ENCODE data around the gene TBX3.
A peak's percentile ranks its signal among the peaks of the same experiment; 100 is the strongest.

TBX3 gene

DNA sequence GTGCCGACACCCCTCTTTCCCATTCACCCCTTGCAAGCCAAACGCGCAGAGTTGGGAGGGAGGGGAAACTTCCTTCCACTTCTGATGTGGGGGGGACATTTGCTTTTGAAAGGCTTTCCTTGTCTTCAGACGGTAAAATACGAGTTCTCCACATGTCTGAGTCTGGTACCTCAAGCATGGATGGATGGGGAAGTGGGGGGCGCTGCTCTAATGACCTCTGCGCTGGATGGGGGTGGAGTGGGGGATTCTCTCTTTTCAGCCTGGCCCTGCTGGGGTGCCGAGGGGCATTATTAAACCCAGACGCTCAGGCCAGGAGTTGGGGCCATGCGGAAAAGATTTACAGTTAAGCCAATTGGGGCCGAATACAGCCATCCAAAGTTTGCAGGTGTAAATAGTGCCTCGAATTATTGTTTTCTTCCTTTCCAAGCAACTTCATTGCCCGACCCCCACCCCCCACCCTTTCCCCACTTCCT, 9.1 kb upstream of the TBX3 start:
- peak overlapping the region; percentile 100 for H3K4ac ChIP-seq (ENCODE audit: low read depth, low read length)
- H3K4me3 ChIP-seq (ENCODE audit: low read depth, low read length): peak overlapping the region; percentile 71
- no peaks in the 10 kb centered on the region for H3K9me3 ChIP-seq (ENCODE audit: insufficient read depth, low read depth, low read length)
- peak overlapping the region; percentile 99 for H4K8ac ChIP-seq (ENCODE audit: low read depth, low read length)
- H4K91ac ChIP-seq (ENCODE audit: low read depth, low read length): peak overlapping the region; percentile 100
- peak overlapping the region; percentile 81 for H3K9ac ChIP-seq (ENCODE audit: low read length)
- peak overlapping the region; percentile 42 for H2AK5ac ChIP-seq (ENCODE audit: low read length)
- H2AFZ ChIP-seq (ENCODE audit: insufficient read depth, low read length, poor library complexity): peak overlapping the region; percentile 15
- peak overlapping the region; percentile 94 for H2BK12ac ChIP-seq (ENCODE audit: low read length)
- H3K27ac ChIP-seq (ENCODE audit: low read depth, low read length): peak overlapping the region; percentile 86
- peak overlapping the region; percentile 100 for H2BK120ac ChIP-seq (ENCODE audit: insufficient read depth, low read length, poor library complexity)
- peak overlapping the region; percentile 100 for H3K18ac ChIP-seq (ENCODE audit: low read length)
- peak overlapping the region; percentile 99 for H3K14ac ChIP-seq (ENCODE audit: low read length)
- H3K79me2 ChIP-seq (ENCODE audit: control insufficient read depth, insufficient read depth, low read length, poor library complexity): peaks cover 54% of the 10 kb centered on the region
- H3K23ac ChIP-seq (ENCODE audit: low read length): no peak overlapping the region
- H3K79me1 ChIP-seq (ENCODE audit: low read length): peaks cover 81% of the 10 kb centered on the region
- no peak for DNase-seq
- peak overlapping the region; percentile 63 for H3K4me2 ChIP-seq (ENCODE audit: low read length)
- H3K36me3 ChIP-seq (ENCODE audit: control insufficient read depth in 1 of 2, insufficient read depth in 2 of 2, low read length in 2 of 2): no peaks in the 10 kb centered on the region
- no peaks in the 10 kb centered on the region for H3K27me3 ChIP-seq (ENCODE audit: insufficient read depth, low read length)
- peaks cover 33 to 43% of the 10 kb centered on the region in 2 experiments for H3K4me1 ChIP-seq (ENCODE audit: control insufficient read depth in 1 of 2, insufficient read depth in 2 of 2, low read length in 2 of 2)
- H4K12ac ChIP-seq (ENCODE audit: low read depth, low read length): peak overlapping the region; percentile 43
- H2BK5ac ChIP-seq (ENCODE audit: low read depth, low read length, poor library complexity): peak overlapping the region; percentile 100
- no CpG with 5 or more reads among the region's 13 CpGs for WGBS (ENCODE audit: extremely low coverage, insufficient coverage, insufficient read length)

GRCh38 chr12:114692186-114693058, 8.4 kb upstream of the TBX3 start:
- H4K8ac ChIP-seq (ENCODE audit: low read depth, low read length): peak overlapping the region; percentile 99
- H3K4ac ChIP-seq (ENCODE audit: low read depth, low read length): peak overlapping the region; percentile 100

GRCh38 chr12:114691763-114692185, 7.8 kb upstream of the TBX3 start:
- H3K4me1 ChIP-seq (ENCODE audit: control insufficient read depth in 1 of 2, insufficient read depth in 2 of 2, low read length in 2 of 2): peaks cover 40 to 47% of the 10 kb centered on the region in 2 experiments
- no peaks in the 10 kb centered on the region for H3K9me3 ChIP-seq (ENCODE audit: insufficient read depth, low read depth, low read length)
- peaks cover 54% of the 10 kb centered on the region for H3K79me2 ChIP-seq (ENCODE audit: control insufficient read depth, insufficient read depth, low read length, poor library complexity)
- peak overlapping the region; percentile 99 for H4K8ac ChIP-seq (ENCODE audit: low read depth, low read length)
- peak overlapping the region; percentile 100 for H3K18ac ChIP-seq (ENCODE audit: low read length)
- DNase-seq: peak in 1 of 2 donors; percentile 44
- H4K91ac ChIP-seq (ENCODE audit: low read depth, low read length): peak overlapping the region; percentile 100
- H2AK5ac ChIP-seq (ENCODE audit: low read length): peak overlapping the region; percentile 98
- peak overlapping the region; percentile 100 for H3K4ac ChIP-seq (ENCODE audit: low read depth, low read length)
- peak overlapping the region; percentile 98 for H2BK12ac ChIP-seq (ENCODE audit: low read length)
- WGBS (ENCODE audit: extremely low coverage, insufficient coverage, insufficient read length): no CpG with 5 or more reads among the region's 18 CpGs
- H3K79me1 ChIP-seq (ENCODE audit: low read length): peaks cover 80% of the 10 kb centered on the region
- peak overlapping the region; percentile 90 for H4K12ac ChIP-seq (ENCODE audit: low read depth, low read length)
- peak overlapping the region; percentile 71 for H3K4me3 ChIP-seq (ENCODE audit: low read depth, low read length)
- H3K27ac ChIP-seq (ENCODE audit: low read depth, low read length): peak overlapping the region; percentile 86
- peak overlapping the region; percentile 22 for H3K9ac ChIP-seq (ENCODE audit: low read length)
- peak overlapping the region; percentile 99 for H3K14ac ChIP-seq (ENCODE audit: low read length)
- H3K36me3 ChIP-seq (ENCODE audit: control insufficient read depth in 1 of 2, insufficient read depth in 2 of 2, low read length in 2 of 2): no peaks in the 10 kb centered on the region
- H2BK5ac ChIP-seq (ENCODE audit: low read depth, low read length, poor library complexity): peak overlapping the region; percentile 100
- no peaks in the 10 kb centered on the region for H3K27me3 ChIP-seq (ENCODE audit: insufficient read depth, low read length)
- no peak overlapping the region for H3K23ac ChIP-seq (ENCODE audit: low read length)
- H2AFZ ChIP-seq (ENCODE audit: insufficient read depth, low read length, poor library complexity): peak overlapping the region; percentile 95
- H2BK120ac ChIP-seq (ENCODE audit: insufficient read depth, low read length, poor library complexity): peak overlapping the region; percentile 100
- peak overlapping the region; percentile 63 for H3K4me2 ChIP-seq (ENCODE audit: low read length)

More at GRCh38 chr12:114692186-114693058, 8.4 kb upstream of the TBX3 start:
- peak overlapping the region; percentile 98 for H2BK12ac ChIP-seq (ENCODE audit: low read length)
- no CpG with 5 or more reads among the region's 62 CpGs for WGBS (ENCODE audit: extremely low coverage, insufficient coverage, insufficient read length)
- DNase-seq: no peak
- no peaks in the 10 kb centered on the region for H3K36me3 ChIP-seq (ENCODE audit: control insufficient read depth in 1 of 2, insufficient read depth in 2 of 2, low read length in 2 of 2)
- no peak overlapping the region for H3K23ac ChIP-seq (ENCODE audit: low read length)
- H2BK120ac ChIP-seq (ENCODE audit: insufficient read depth, low read length, poor library complexity): peak overlapping the region; percentile 100
- no peaks in the 10 kb centered on the region for H3K27me3 ChIP-seq (ENCODE audit: insufficient read depth, low read length)
- H3K4me1 ChIP-seq (ENCODE audit: control insufficient read depth in 1 of 2, insufficient read depth in 2 of 2, low read length in 2 of 2): peaks cover 38 to 48% of the 10 kb centered on the region in 2 experiments
- peak overlapping the region; percentile 100 for H2BK5ac ChIP-seq (ENCODE audit: low read depth, low read length, poor library complexity)
- peak overlapping the region; percentile 98 for H2AK5ac ChIP-seq (ENCODE audit: low read length)
- peaks cover 54% of the 10 kb centered on the region for H3K79me2 ChIP-seq (ENCODE audit: control insufficient read depth, insufficient read depth, low read length, poor library complexity)
- H4K12ac ChIP-seq (ENCODE audit: low read depth, low read length): peak overlapping the region; percentile 90
- peak overlapping the region; percentile 95 for H2AFZ ChIP-seq (ENCODE audit: insufficient read depth, low read length, poor library complexity)
- peak overlapping the region; percentile 81 for H3K9ac ChIP-seq (ENCODE audit: low read length)
- peak overlapping the region; percentile 63 for H3K4me2 ChIP-seq (ENCODE audit: low read length)
- peak overlapping the region; percentile 71 for H3K4me3 ChIP-seq (ENCODE audit: low read depth, low read length)
- H3K27ac ChIP-seq (ENCODE audit: low read depth, low read length): peak overlapping the region; percentile 86
- peaks cover 80% of the 10 kb centered on the region for H3K79me1 ChIP-seq (ENCODE audit: low read length)
- H3K14ac ChIP-seq (ENCODE audit: low read length): peak overlapping the region; percentile 99
- no peaks in the 10 kb centered on the region for H3K9me3 ChIP-seq (ENCODE audit: insufficient read depth, low read depth, low read length)
- peak overlapping the region; percentile 100 for H3K18ac ChIP-seq (ENCODE audit: low read length)
- H4K91ac ChIP-seq (ENCODE audit: low read depth, low read length): peak overlapping the region; percentile 100

- H4K12ac ChIP-seq (ENCODE audit: low read depth, low read length): peak overlapping the region; percentile 2
- WGBS (ENCODE audit: extremely low coverage, insufficient coverage, insufficient read length): no CpG with 5 or more reads among the region's 6 CpGs
- H4K8ac ChIP-seq (ENCODE audit: low read depth, low read length): peak overlapping the region; percentile 99
- H3K4me3 ChIP-seq (ENCODE audit: low read depth, low read length): no peak overlapping the region
- H2BK120ac ChIP-seq (ENCODE audit: insufficient read depth, low read length, poor library complexity): peak overlapping the region; percentile 100
- peak overlapping the region; percentile 100 for H2BK5ac ChIP-seq (ENCODE audit: low read depth, low read length, poor library complexity)
- no peaks in the 10 kb centered on the region for H3K9me3 ChIP-seq (ENCODE audit: insufficient read depth, low read depth, low read length)
- peaks cover 54% of the 10 kb centered on the region for H3K79me2 ChIP-seq (ENCODE audit: control insufficient read depth, insufficient read depth, low read length, poor library complexity)
- H3K36me3 ChIP-seq (ENCODE audit: control insufficient read depth in 1 of 2, insufficient read depth in 2 of 2, low read length in 2 of 2): no peaks in the 10 kb centered on the region
- H2BK12ac ChIP-seq (ENCODE audit: low read length): peak overlapping the region; percentile 53
- H3K23ac ChIP-seq (ENCODE audit: low read length): no peak overlapping the region
- peak overlapping the region; percentile 54 for H3K14ac ChIP-seq (ENCODE audit: low read length)
- peak overlapping the region; percentile 50 for H3K4ac ChIP-seq (ENCODE audit: low read depth, low read length)
- H2AFZ ChIP-seq (ENCODE audit: insufficient read depth, low read length, poor library complexity): no peak overlapping the region
- peaks cover 80% of the 10 kb centered on the region for H3K79me1 ChIP-seq (ENCODE audit: low read length)
- H3K4me1 ChIP-seq (ENCODE audit: control insufficient read depth in 1 of 2, insufficient read depth in 2 of 2, low read length in 2 of 2): peaks cover 43 to 50% of the 10 kb centered on the region in 2 experiments
- H3K9ac ChIP-seq (ENCODE audit: low read length): no peak overlapping the region
- H3K4me2 ChIP-seq (ENCODE audit: low read length): peak overlapping the region; percentile 63
- DNase-seq: no peak
- H2AK5ac ChIP-seq (ENCODE audit: low read length): peak overlapping the region; percentile 16
- peak overlapping the region; percentile 100 for H4K91ac ChIP-seq (ENCODE audit: low read depth, low read length)
- peak overlapping the region; percentile 86 for H3K27ac ChIP-seq (ENCODE audit: low read depth, low read length)
- peak overlapping the region; percentile 11 for H3K18ac ChIP-seq (ENCODE audit: low read length)
- H3K27me3 ChIP-seq (ENCODE audit: insufficient read depth, low read length): no peaks in the 10 kb centered on the region
Measured at GRCh38 chr12:114691196-114691595, 7.2 kb upstream of the TBX3 start.
